ENCODE measurements around the gene PDCD4. TPM values are rescaled to one million over a fixed set of nuclear protein-coding genes. Genes with fewer than 3 reads are reported as not detected.
A peak's percentile ranks its signal among the peaks of the same experiment; 100 is the strongest.

PDCD4 gene
- total and polyA plus RNA-seq, 2 of the 13 experiments (the other 11 are each of a cell fraction or from before 2014, with no cell fraction given): 22.8 to 56.2 TPM

GRCh38 chr10:110918643-110919348, 47.1 kb downstream of the PDCD4 start, which contains the start of gene BBIP1 (continued):
- no peak for TF ChIP-seq PCBP1 (IDR thresholded peaks at IDR 0.05; ENCODE audit: borderline replicate concordance, low read depth, low read length)
- peak; percentile 57; the same call in 1 of the 2 replicates for TF ChIP-seq ARNT2 (CRISPR knock-in tag; IDR thresholded peaks at IDR 0.05; ENCODE audit: low read depth)
- TF ChIP-seq SCMH1 (CRISPR knock-in tag; IDR thresholded peaks at IDR 0.05; ENCODE audit: borderline replicate concordance): no peak
- TF ChIP-seq ISX (CRISPR knock-in tag; conservative IDR thresholded peaks at IDR 0.05): no peak; the same call in none of the 2 replicates
- no peak for TF ChIP-seq ZNF281 (CRISPR knock-in tag; IDR thresholded peaks at IDR 0.05; ENCODE audit: borderline replicate concordance)
- no peak for TF ChIP-seq DDIT3 (CRISPR knock-in tag; IDR thresholded peaks at IDR 0.05)
- TF ChIP-seq ZNF407 (CRISPR knock-in tag; IDR thresholded peaks at IDR 0.05; ENCODE audit: not compliant biosample characterization): peak; percentile 82
- TF ChIP-seq E2F2 (CRISPR knock-in tag; IDR thresholded peaks at IDR 0.05; ENCODE audit: borderline replicate concordance): no peak; the same call in 1 of the 2 replicates
- TF ChIP-seq NR2F6 (IDR thresholded peaks at IDR 0.05): no peak
- TF ChIP-seq NR2F6 (CRISPR knock-in tag; IDR thresholded peaks at IDR 0.05): no peak
- TF ChIP-seq ZNF766 (CRISPR knock-in tag; IDR thresholded peaks at IDR 0.05; ENCODE audit: borderline replicate concordance): 0 out of 2 replicates have a peak, but pooled peaks have one; percentile 56
- no peak for TF ChIP-seq ZNF550 (CRISPR knock-in tag; IDR thresholded peaks at IDR 0.05; ENCODE audit: borderline replicate concordance)
- TF ChIP-seq ZNF570 (CRISPR knock-in tag; IDR thresholded peaks at IDR 0.05; ENCODE audit: borderline replicate concordance): no peak
- TF ChIP-seq TRIM24 (CRISPR knock-in tag; IDR thresholded peaks at IDR 0.05): no peak
- TF ChIP-seq ZNF17 (CRISPR knock-in tag; IDR thresholded peaks at IDR 0.05): no peak
